Brain microvascular endothelial cell (primary cell): Measurements from ENCODE around the gene PSMA3.

Experiments
- DNase-seq: peaks from one replicate; pipeline ENCODE4 v3.0.0-alpha.2; 2020
- H3K27ac ChIP-seq: fragments of 250-450 bp; sonication (Bioruptor Pico); 2 replicates; pipeline ENCODE4 v1.5.1; 2020; ENCODE audit warnings: mild to moderate bottlenecking, moderate library complexity
- H3K27me3 ChIP-seq: fragments of 250-450 bp; sonication (Bioruptor Pico); replicated peaks from 2 replicates; pipeline ENCODE4 v1.5.1; 2020; ENCODE audit warnings: mild to moderate bottlenecking
- H3K36me3 ChIP-seq: fragments of 250-450 bp; sonication (Bioruptor Pico); replicated peaks from 2 replicates; pipeline ENCODE4 v1.5.1; 2020; ENCODE audit warnings: mild to moderate bottlenecking
- H3K4me3 ChIP-seq: 2 replicates; pipeline ENCODE4 v1.5.1; 2011; ENCODE audit warnings: low read depth, mild to moderate bottlenecking, control low read depth, low read length, moderate library complexity
- in situ Hi-C: cut with HindIII; loops from 2 replicates; pipeline ENCODE4 v1.10.0; 2017; ENCODE audit warnings: low sequenced_read_pairs, low pct_ligation_motif_present
- TF ChIP-seq, protein P1 (sequence below): IDR thresholded peaks from 2 replicates; pipeline ENCODE4 v1.5.1; 2011; ENCODE audit warnings: low read depth, mild to moderate bottlenecking, moderate library complexity, low read length, control low read depth, inconsistent platforms; ENCODE audit errors: missing control alignments

PSMA3 gene

DNA sequence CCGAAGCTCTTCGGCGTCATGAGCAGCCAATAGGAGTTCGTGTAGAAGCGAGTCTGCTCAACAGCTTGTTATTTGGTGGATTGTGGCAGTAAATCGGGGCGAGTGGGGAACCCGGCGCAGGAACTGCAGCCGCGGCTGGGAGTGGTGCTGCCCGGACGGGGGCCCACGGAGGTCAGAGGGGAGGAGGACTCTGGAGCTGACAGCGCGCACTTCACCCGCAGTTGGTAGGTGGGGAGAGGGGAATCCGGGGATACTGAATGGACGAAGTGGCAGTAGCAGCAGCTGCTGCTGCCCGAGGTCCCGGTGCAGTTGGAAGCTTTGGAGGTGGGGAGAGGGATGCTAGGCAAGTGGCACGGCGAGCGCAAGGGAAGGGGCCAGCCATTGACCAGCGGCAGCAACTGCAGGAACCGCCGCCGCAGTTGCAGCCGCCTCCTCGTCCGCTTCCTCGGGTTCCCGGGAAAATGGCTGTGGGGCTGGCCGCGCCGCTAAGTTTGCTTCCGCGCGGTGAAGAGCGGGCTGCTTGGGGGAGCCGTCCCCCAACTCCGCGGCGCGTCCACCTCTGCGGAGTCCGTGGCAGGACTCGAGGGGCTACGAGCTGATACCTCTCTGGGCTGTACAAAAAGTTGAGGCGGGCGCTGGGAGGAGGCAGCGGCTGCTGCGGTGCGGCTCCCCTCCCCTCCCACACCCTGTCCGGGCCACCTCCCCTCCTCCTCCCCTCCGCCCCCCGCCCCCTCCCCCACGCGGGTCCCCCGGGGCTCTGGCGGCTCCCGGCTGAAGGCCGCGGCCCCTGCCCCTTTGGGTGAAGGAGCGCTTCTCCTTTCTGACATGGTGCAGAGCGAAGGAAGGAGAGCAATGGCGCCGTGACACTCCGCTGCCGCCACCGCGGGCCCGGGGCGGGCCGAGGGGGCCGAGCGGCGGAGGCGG is 54.1 kb downstream of the PSMA3 start, which contains the start of gene ARID4A:
Gene ARID4A, plus strand, starts transcription at position 79 of the 924 bp plus-strand sequence. CDS start 1,300 bp downstream, outside the sequence.
- TF ChIP-seq, protein P1, sequence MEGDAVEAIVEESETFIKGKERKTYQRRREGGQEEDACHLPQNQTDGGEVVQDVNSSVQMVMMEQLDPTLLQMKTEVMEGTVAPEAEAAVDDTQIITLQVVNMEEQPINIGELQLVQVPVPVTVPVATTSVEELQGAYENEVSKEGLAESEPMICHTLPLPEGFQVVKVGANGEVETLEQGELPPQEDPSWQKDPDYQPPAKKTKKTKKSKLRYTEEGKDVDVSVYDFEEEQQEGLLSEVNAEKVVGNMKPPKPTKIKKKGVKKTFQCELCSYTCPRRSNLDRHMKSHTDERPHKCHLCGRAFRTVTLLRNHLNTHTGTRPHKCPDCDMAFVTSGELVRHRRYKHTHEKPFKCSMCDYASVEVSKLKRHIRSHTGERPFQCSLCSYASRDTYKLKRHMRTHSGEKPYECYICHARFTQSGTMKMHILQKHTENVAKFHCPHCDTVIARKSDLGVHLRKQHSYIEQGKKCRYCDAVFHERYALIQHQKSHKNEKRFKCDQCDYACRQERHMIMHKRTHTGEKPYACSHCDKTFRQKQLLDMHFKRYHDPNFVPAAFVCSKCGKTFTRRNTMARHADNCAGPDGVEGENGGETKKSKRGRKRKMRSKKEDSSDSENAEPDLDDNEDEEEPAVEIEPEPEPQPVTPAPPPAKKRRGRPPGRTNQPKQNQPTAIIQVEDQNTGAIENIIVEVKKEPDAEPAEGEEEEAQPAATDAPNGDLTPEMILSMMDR = no peak
- no peak for DNase-seq
- in situ Hi-C loops = no loop called here
- Histone ChIP-seq H3K36me3 (peaks cover 19% of the 10 kb centered on the region), H3K27me3 (no peaks in the 10 kb centered on the region), H3K27ac (peak within 1 kb of the TSS; percentile 95), H3K4me3 (peak within 1 kb of the TSS; percentile 92)

DNA sequence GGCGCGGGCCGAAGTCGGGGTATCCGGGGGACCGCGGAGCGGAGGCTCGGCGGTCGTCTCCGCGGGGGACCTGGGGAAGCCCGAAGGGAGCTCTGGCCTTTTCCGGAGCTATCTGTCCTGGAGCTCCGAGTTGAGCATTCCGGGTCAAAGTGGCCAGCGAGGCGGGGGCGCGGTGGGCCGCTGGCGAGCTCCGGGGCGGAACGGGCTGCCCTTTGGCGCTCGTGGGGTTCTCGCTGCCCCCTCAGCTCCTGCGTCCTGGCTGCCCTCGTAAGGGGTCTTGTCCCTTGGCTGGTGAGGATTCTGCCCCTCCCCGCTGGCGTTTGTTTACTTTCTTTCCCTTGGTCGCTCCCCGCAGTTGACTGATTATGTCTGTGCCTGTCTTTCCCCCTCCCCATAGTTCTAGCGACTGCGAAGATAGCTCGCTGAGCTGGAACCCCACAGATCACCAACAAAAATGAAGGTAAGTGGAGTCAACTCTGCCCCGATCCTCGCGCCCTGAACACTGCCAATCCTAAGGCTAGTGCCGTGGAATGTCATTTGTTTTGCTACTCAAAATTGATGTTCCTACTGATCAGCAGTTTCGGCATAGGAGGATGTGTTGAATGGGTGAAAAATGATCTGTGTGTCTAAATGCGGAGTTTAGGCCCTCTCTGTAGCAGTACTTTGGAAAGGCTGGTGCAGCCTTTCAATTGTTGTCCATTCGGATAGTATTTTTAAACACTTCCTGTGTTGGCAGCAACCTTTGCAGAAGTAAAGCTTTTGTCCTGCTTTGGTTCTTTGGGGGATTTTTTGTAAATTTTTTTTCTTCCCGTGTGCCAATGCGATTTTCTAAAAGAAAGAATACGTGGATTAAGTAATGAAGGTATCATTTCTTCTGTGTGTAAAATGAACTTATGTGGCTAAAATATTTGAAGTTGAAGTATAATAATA is 55.0 kb downstream of the PSMA3 start:
- DNase-seq = no peak
- Histone ChIP-seq H3K27me3 (no peaks in the 10 kb centered on the region), H3K4me3 (peak overlapping the region; percentile 88), H3K27ac (peak overlapping the region; percentile 2), H3K36me3 (peaks cover 11% of the 10 kb centered on the region)
- TF ChIP-seq, protein P1 = no peak
- in situ Hi-C loops = no loop called here

DNA sequence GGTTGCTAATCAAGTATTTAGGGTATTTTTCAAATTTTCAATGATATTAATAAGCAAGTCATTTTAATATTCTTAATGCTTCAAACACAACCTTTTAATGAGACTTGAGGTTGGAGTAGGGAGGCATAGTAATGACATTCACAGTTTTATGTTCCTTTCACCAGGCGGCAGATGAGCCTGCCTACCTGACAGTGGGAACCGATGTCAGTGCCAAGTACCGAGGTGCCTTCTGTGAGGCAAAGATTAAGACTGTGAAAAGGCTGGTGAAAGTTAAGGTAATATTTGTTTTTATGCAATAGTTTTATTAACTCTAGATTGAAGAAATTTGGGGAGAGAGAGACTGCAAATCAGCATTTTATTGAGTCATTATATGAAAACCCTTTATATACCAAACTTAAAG is 56.8 kb downstream of the PSMA3 start:
- H3K4me3 ChIP-seq = no peak overlapping the region
- in situ Hi-C loops = no loop called here
- no peak for DNase-seq
- peaks cover 3% of the 10 kb centered on the region for H3K36me3 ChIP-seq
- H3K27me3 ChIP-seq = no peaks in the 10 kb centered on the region
- TF ChIP-seq, protein P1 = no peak
- no peak overlapping the region for H3K27ac ChIP-seq

DNA sequence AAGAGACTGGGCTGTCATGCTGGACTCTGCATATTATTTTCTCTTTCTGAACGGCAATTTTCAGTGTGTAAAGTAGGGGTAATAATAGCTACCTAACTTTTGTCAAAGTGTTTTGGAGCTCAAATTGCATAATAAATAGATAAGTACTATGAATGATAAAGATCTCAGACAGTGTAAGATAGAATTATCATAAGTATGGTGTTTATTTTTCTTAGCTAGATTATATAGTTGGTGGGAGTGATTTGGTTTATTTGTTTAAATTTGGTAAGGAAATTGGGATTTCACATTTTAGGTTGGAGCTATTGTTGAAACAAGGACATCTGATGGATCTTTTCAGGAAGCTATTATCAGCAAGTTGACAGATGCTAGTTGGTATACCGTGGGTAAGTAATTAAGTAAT is 61.1 kb downstream of the PSMA3 start:
- in situ Hi-C loops = no loop called here

DNA sequence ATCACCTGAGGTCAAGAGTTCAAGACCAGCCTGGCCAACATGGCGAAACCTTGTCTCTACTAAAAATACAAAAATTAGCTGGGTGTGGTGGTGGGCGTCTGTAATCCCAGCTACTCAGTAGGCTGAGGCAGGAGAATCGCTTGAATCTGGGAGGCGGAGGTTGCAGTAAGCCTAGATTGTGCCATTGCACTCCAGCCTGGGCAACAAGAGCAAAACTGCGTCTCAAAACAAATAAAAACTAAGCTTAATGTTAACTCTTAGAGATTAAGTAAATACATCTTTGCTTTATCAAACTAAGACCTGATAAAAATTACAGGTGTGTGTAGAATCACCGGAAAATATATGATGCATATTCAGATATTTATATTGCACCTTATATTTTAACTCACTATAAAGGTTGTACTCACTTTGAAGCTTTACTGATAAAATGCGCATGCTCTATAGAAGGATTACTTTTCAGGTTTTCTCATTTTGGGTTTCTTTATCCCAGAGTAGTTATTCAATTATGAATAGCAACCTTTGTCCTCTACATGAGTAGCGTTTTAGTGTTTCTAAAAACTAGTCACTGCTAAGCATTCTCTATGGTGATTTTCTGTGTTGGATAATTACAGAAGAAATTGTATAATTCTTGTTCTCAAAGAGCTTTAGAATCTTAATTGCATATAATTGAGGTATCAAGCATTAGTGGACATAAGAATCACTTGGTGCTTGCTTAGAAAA is 63.1 kb downstream of the PSMA3 start:
- H3K36me3 ChIP-seq = peaks cover 3% of the 10 kb centered on the region
- DNase-seq = no peak
- no peak overlapping the region for H3K27ac ChIP-seq
- H3K27me3 ChIP-seq = no peaks in the 10 kb centered on the region
- TF ChIP-seq, protein P1 = no peak
- in situ Hi-C loops = no loop called here
- no peak overlapping the region for H3K4me3 ChIP-seq

More for the DNA sequence above, 61.1 kb downstream of the PSMA3 start:
- H3K4me3 ChIP-seq = no peak overlapping the region
- H3K36me3 ChIP-seq = peaks cover 3% of the 10 kb centered on the region
- H3K27ac ChIP-seq = no peak overlapping the region
- TF ChIP-seq, protein P1 = no peak
- no peaks in the 10 kb centered on the region for H3K27me3 ChIP-seq
- DNase-seq = no peak
